ENCODE measurements around the gene ANKRD55.
"Not testable (repeated sequence)": the region's sequence is repeated elsewhere in the genome, so short reads cannot be mapped to it uniquely, and the experiment has no call there.

- TF ChIP-seq CTCF (IDR thresholded peaks at IDR 0.05); EZH2 (IDR thresholded peaks at IDR 0.05; ENCODE audit: borderline replicate concordance, insufficient read depth, low read depth, low read length, poor library complexity, severe bottlenecking): not testable (repeated sequence)
Measured at GRCh38 chr5:56203936-56204335, 29.2 kb downstream of the ANKRD55 start.

Data from B cell (primary cell).